ENCODE results near the gene PJVK. TPM values are rescaled to one million over a fixed set of nuclear protein-coding genes. Genes with fewer than 3 reads are reported as not detected.

PJVK gene
- total and polyA plus RNA-seq, 2 donors = 2.8 to 10.9 TPM

DNA sequence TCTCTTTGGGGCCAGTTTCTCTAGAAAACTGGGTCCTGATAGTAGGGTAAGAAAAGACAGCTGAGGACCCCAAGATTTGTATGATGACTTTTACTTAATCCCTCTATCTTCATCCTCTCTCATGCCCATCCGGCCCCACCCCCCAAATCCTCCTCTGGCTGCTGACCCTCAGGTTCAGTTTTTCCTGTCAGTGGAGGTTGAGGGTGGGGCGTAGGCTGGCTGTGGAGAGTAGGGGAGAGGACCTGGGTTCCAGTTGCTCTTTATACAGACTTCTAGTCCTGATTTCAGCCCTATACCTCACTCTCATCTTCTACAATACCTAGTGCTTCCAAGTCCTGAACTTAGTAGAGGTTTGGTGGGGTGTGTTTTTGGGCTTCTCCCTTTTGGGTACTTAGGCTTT, 57.5 kb downstream of the PJVK start:
- 96% methylated on average over 2 of the region's 2 CpGs for WGBS
- no peaks in the 10 kb centered on the region for H3K4me1 ChIP-seq (ENCODE audit: insufficient read depth)
- no peak overlapping the region for H3K27ac ChIP-seq (ENCODE audit: low read depth)
- no peak overlapping the region for H3K4me3 ChIP-seq (ENCODE audit: low read depth, low read length)
- H3K36me3 ChIP-seq (ENCODE audit: insufficient read depth) = no peaks in the 10 kb centered on the region
- DNase-seq (ENCODE audit: extremely low spot score) = no peak

DNA sequence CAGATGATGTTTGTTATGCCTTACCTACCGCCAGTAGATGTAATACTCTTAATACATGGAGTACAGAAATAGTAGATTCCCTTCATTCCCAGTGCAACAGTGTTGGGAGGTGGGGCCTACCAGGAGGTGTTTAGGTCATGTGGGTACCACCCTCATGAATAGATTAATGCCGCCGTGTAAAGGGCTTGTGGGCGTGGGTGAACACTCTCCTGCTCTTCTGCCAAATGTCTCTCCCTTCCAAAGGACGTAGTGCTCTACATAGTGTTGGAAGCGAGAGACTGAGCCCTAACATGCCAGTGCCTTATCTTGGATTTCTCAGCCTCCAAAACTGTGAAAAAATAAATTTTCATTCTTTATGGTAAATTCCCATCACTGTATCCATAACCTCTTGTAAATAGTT, 59.2 kb downstream of the PJVK start:
- H3K4me3 ChIP-seq (ENCODE audit: low read depth, low read length) = no peak overlapping the region
- no peak for DNase-seq (ENCODE audit: extremely low spot score)
- no peaks in the 10 kb centered on the region for H3K36me3 ChIP-seq (ENCODE audit: insufficient read depth)
- H3K4me1 ChIP-seq (ENCODE audit: insufficient read depth) = no peaks in the 10 kb centered on the region
- no peak overlapping the region for H3K27ac ChIP-seq (ENCODE audit: low read depth)
- 91% methylated on average over 6 of the region's 6 CpGs for WGBS

Other genes with a start within 250 kb of the PJVK start
- gene PRKRA, start 203 bp upstream of the PJVK start, total RNA-seq = 63.9 TPM
- gene PRKRA, start 203 bp upstream of the PJVK start, polyA plus RNA-seq = 57.8 TPM
- 124 TPM for gene FKBP7, start 27.2 kb downstream of the PJVK start, total RNA-seq
- 28.1 TPM for gene FKBP7, start 27.2 kb downstream of the PJVK start, polyA plus RNA-seq
- 20.2 TPM for gene PLEKHA3, start 29.1 kb downstream of the PJVK start, total RNA-seq
- gene PLEKHA3, start 29.1 kb downstream of the PJVK start, polyA plus RNA-seq = 15.0 TPM

Data from urinary bladder (tissue), 4 donors.